Astrocyte (in vitro differentiated cells and primary cell): ENCODE results near the gene CLIC6. TPM values are rescaled to one million over a fixed set of nuclear protein-coding genes. Genes with fewer than 3 reads are reported as not detected.

Source experiments
- DNase-seq: peaks from one replicate; pipeline ENCODE4 v3.0.0-alpha.2; 2010; ENCODE audit warnings: low read depth
- FAIRE-seq: peaks from 2 replicates; lab custom pipeline; 2011; peaks lifted over from hg19 to GRCh38; lab: Jason Lieb, UNC
- H2AFZ ChIP-seq: 2 replicates; pipeline ENCODE4 v1.6.0; 2012; ENCODE audit warnings: low read depth, low read length, inconsistent platforms
- H3K27ac ChIP-seq: 2 replicates; pipeline ENCODE4 v1.5.1; 2011; ENCODE audit warnings: low read depth, low read length, inconsistent platforms
- H3K27me3 ChIP-seq: 2 replicates; pipeline ENCODE4 v1.6.0; 2011; ENCODE audit warnings: low read length, inconsistent platforms; ENCODE audit not compliant: insufficient read depth
- H3K36me3 ChIP-seq: 2 replicates; pipeline ENCODE4 v1.5.1; 2011; ENCODE audit warnings: low read length, inconsistent platforms; ENCODE audit not compliant: insufficient read depth
- H3K4me1 ChIP-seq: 2 replicates; pipeline ENCODE4 v1.5.1; 2011; ENCODE audit warnings: low read length, inconsistent platforms; ENCODE audit not compliant: insufficient read depth
- H3K4me2 ChIP-seq: 2 replicates; pipeline ENCODE4 v1.6.0; 2012; ENCODE audit warnings: low read length, inconsistent platforms
- H3K4me3 ChIP-seq: 2 replicates; pipeline ENCODE4 v1.5.1; 2011; ENCODE audit warnings: low read depth, mild to moderate bottlenecking, low read length, inconsistent platforms; ENCODE audit not compliant: insufficient read depth
- H3K79me2 ChIP-seq: 2 replicates; pipeline ENCODE4 v1.6.0; 2012; ENCODE audit warnings: mild to moderate bottlenecking, low read length, inconsistent platforms; ENCODE audit not compliant: insufficient read depth
- H3K9ac ChIP-seq: 2 replicates; pipeline ENCODE4 v1.6.0; 2012; ENCODE audit warnings: mild to moderate bottlenecking, low read length, inconsistent platforms
- H3K9me3 ChIP-seq: 2 replicates; pipeline ENCODE4 v1.5.1; 2012; ENCODE audit warnings: low read depth, mild to moderate bottlenecking, low read length, inconsistent platforms; ENCODE audit not compliant: insufficient read depth
- H4K20me1 ChIP-seq: 2 replicates; pipeline ENCODE4 v1.6.0; 2012; ENCODE audit warnings: low read length, inconsistent platforms; ENCODE audit not compliant: insufficient read depth
- H3K27ac Mint-ChIP-seq: one replicate; pipeline ENCODE4 v1.8.0; 2021; ENCODE audit warnings: mild to moderate bottlenecking, mixed read lengths; ENCODE audit not compliant: unreplicated experiment
- H3K27me3 Mint-ChIP-seq: one replicate; pipeline ENCODE4 v1.8.0; 2021; ENCODE audit warnings: low read depth, mixed read lengths; ENCODE audit not compliant: unreplicated experiment
- H3K36me3 Mint-ChIP-seq: one replicate; pipeline ENCODE4 v1.8.0; 2021; ENCODE audit warnings: low read depth, mixed read lengths; ENCODE audit not compliant: unreplicated experiment
- H3K4me1 Mint-ChIP-seq: one replicate; pipeline ENCODE4 v1.8.0; 2021; ENCODE audit warnings: low read depth, mixed read lengths; ENCODE audit not compliant: unreplicated experiment
- H3K4me3 Mint-ChIP-seq: one replicate; pipeline ENCODE4 v1.8.0; 2021; ENCODE audit warnings: mild to moderate bottlenecking, moderate library complexity, mixed read lengths; ENCODE audit not compliant: unreplicated experiment
- H3K9me3 Mint-ChIP-seq: one replicate; pipeline ENCODE4 v1.8.0; 2021; ENCODE audit warnings: mild to moderate bottlenecking, mixed read lengths; ENCODE audit not compliant: unreplicated experiment
- CTCF ChIP-seq: IDR thresholded peaks from 2 replicates; pipeline ENCODE4 v1.5.1; 2011; ENCODE audit warnings: low read depth, mild to moderate bottlenecking, inconsistent platforms, low read length, moderate library complexity; ENCODE audit not compliant: insufficient read depth
- EZH2 ChIP-seq: IDR thresholded peaks from 2 replicates; pipeline ENCODE4 v1.6.1; 2012; ENCODE audit warnings: mild to moderate bottlenecking, low read length, inconsistent platforms; ENCODE audit not compliant: insufficient read depth
- total RNA-seq: library from RNA; stranded (reverse); gene quantifications from 2 replicates; pipeline ENCODE4 v1.2.1, GENCODE V29; 2021

CLIC6 gene
- total RNA-seq, 1 donor from 2014 or later = 0.30 TPM

- H3K79me2 ChIP-seq = no peaks in the 10 kb centered on the region
- TF ChIP-seq EZH2 (no peak), CTCF (no peak)
- no peak overlapping the region for H3K27ac Mint-ChIP-seq
- H3K9me3 Mint-ChIP-seq = peaks cover 7% of the 10 kb centered on the region
- H3K4me1 ChIP-seq = no peaks in the 10 kb centered on the region
- peaks cover 15% of the 10 kb centered on the region for H3K4me1 Mint-ChIP-seq
- no peaks in the 10 kb centered on the region for H4K20me1 ChIP-seq
- no peaks in the 10 kb centered on the region for H3K36me3 ChIP-seq
- H3K36me3 Mint-ChIP-seq = peaks cover 2% of the 10 kb centered on the region
- no peak overlapping the region for H3K4me2 ChIP-seq
- no peak overlapping the region for H3K4me3 Mint-ChIP-seq
- H3K27ac ChIP-seq = no peak overlapping the region
- H3K27me3 Mint-ChIP-seq = peaks cover 3% of the 10 kb centered on the region
- no peak overlapping the region for H2AFZ ChIP-seq
- H3K9ac ChIP-seq = no peak overlapping the region
- no peak for DNase-seq
- H3K27me3 ChIP-seq = peaks cover 9% of the 10 kb centered on the region
- H3K9me3 ChIP-seq = no peaks in the 10 kb centered on the region
- H3K4me3 ChIP-seq = no peak overlapping the region
- no peak for FAIRE-seq
Measured at GRCh38 chr21:34701726-34702125, 32.9 kb downstream of the CLIC6 start.

- Mint-ChIP-seq H3K27me3 (peaks cover 3% of the 10 kb centered on the region), H3K9me3 (peaks cover 7% of the 10 kb centered on the region), H3K4me3 (no peak overlapping the region), H3K4me1 (peaks cover 15% of the 10 kb centered on the region), H3K36me3 (peaks cover 2% of the 10 kb centered on the region), H3K27ac (peak overlapping the region; percentile 23)
- Histone ChIP-seq H3K36me3 (no peaks in the 10 kb centered on the region), H2AFZ (peak overlapping the region; percentile 49), H4K20me1 (no peaks in the 10 kb centered on the region), H3K79me2 (no peaks in the 10 kb centered on the region), H3K9me3 (no peaks in the 10 kb centered on the region), H3K27me3 (peaks cover 9% of the 10 kb centered on the region), H3K4me2 (no peak overlapping the region), H3K27ac (no peak overlapping the region), H3K4me1 (no peaks in the 10 kb centered on the region), H3K9ac (no peak overlapping the region), H3K4me3 (no peak overlapping the region)
- FAIRE-seq (peak; percentile 68), DNase-seq (peak; percentile 80)
- TF ChIP-seq EZH2 (no peak), CTCF (no peak)
Measured at GRCh38 chr21:34702341-34703170, 33.8 kb downstream of the CLIC6 start.

GRCh38 chr21:34703571-34703970 lies 34.8 kb downstream of the CLIC6 start:
- DNase-seq (no peak), FAIRE-seq (no peak)
- Mint-ChIP-seq H3K27ac (no peak overlapping the region), H3K9me3 (peaks cover 11% of the 10 kb centered on the region), H3K4me3 (no peak overlapping the region), H3K4me1 (peaks cover 12% of the 10 kb centered on the region), H3K36me3 (peaks cover 2% of the 10 kb centered on the region), H3K27me3 (peaks cover 6% of the 10 kb centered on the region)
- H3K4me3 ChIP-seq = no peak overlapping the region
- H3K79me2 ChIP-seq = no peaks in the 10 kb centered on the region
- no peaks in the 10 kb centered on the region for H3K4me1 ChIP-seq
- H3K27ac ChIP-seq = no peak overlapping the region
- H2AFZ ChIP-seq = no peak overlapping the region
- H3K4me2 ChIP-seq = no peak overlapping the region
- no peaks in the 10 kb centered on the region for H3K9me3 ChIP-seq
- H4K20me1 ChIP-seq = no peaks in the 10 kb centered on the region
- no peak overlapping the region for H3K9ac ChIP-seq
- TF ChIP-seq EZH2 (no peak), CTCF (no peak)
- no peaks in the 10 kb centered on the region for H3K36me3 ChIP-seq
- peaks cover 11% of the 10 kb centered on the region for H3K27me3 ChIP-seq
